ENCODE results near the gene ARID5B.

Gene ARID5B

DNA sequence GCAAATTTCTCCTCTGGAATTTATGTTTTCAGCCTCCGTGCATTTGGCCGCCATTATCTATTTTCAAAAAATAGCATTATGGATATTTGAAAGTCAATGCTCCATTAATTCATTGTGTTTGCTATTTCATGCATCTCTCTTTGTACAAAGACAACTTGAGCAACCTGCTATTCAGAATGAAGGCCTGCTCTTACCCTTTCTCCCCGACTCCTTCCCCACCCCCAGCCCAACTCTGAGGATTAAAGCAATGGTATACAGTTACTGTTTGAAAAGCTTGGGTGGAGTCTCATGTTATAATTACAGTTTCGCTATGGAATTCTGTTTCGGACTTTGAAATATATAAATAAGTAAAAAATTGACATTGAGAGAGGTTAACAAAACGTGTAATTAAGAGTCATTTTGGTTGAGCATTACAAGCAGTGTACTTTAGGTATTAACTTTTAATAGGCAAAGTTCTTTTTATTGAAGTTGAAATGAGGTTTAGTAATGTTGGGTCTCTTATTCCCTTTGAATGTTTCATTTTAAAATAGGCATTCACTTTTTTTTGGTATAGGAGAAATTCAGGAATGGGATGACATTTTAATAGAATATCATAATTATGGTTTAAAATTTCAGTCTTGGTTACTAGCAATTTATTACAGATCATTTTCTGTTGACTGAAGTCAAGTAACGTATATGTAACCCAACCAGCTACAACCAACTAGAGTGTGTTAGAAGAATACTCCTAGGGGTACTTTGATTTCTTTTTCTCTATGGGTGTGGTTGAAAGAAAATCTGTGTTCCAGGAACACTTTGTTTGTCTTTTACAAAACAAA lies 93.1 kb downstream of the ARID5B start:
- Histone ChIP-seq H3K9me3 (ENCODE audit: control insufficient read depth, insufficient read depth, low read depth, low read length) (no peaks in the 10 kb centered on the region), H3K27ac (ENCODE audit: extremely low read depth, low read depth, low read length) (no peak overlapping the region), H3K36me3 (ENCODE audit: control insufficient read depth in 2 of 2, insufficient read depth in 1 of 2, low read length in 2 of 2) (no peaks in the 10 kb centered on the region), H3K4me1 (ENCODE audit: control insufficient read depth, insufficient read depth, low read length) (peaks cover 15% of the 10 kb centered on the region), H3K4me3 (ENCODE audit: low read depth, low read length) (no peak overlapping the region)
- POLR2A ChIA-PET: no interaction called here
- CTCF ChIA-PET: no interaction called here
- TF ChIP-seq, protein P1, sequence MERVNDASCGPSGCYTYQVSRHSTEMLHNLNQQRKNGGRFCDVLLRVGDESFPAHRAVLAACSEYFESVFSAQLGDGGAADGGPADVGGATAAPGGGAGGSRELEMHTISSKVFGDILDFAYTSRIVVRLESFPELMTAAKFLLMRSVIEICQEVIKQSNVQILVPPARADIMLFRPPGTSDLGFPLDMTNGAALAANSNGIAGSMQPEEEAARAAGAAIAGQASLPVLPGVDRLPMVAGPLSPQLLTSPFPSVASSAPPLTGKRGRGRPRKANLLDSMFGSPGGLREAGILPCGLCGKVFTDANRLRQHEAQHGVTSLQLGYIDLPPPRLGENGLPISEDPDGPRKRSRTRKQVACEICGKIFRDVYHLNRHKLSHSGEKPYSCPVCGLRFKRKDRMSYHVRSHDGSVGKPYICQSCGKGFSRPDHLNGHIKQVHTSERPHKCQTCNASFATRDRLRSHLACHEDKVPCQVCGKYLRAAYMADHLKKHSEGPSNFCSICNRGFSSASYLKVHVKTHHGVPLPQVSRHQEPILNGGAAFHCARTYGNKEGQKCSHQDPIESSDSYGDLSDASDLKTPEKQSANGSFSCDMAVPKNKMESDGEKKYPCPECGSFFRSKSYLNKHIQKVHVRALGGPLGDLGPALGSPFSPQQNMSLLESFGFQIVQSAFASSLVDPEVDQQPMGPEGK (tag by site-specific recombination; IDR thresholded peaks at IDR 0.05): 0 out of 2 replicates have a peak, but pooled peaks have one; percentile 16
- TF ChIP-seq ZIC2 (tag by site-specific recombination; IDR thresholded peaks at IDR 0.05) (no peak), SP7 (tag by site-specific recombination; IDR thresholded peaks at IDR 0.05) (peak; percentile 97), ZNF341 (tag by site-specific recombination; IDR thresholded peaks at IDR 0.05; ENCODE audit: low read depth) (0 out of 2 replicates have a peak, but pooled peaks have one; percentile 17), ZNF514 (tag by site-specific recombination; IDR thresholded peaks at IDR 0.05) (no peak)
- TF ChIP-seq, protein P2, sequence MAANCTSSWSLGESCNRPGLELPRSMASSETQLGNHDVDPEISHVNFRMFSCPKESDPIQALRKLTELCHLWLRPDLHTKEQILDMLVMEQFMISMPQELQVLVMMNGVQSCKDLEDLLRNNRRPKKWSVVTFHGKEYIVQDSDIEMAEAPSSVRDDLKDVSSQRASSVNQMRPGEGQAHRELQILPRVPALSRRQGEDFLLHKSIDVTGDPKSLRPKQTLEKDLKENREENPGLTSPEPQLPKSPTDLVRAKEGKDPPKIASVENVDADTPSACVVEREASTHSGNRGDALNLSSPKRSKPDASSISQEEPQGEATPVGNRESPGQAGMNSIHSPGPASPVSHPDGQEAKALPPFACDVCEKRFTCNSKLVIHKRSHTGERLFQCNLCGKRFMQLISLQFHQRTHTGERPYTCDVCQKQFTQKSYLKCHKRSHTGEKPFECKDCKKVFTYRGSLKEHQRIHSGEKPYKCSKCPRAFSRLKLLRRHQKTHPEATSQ (tag by site-specific recombination; IDR thresholded peaks at IDR 0.05): no peak
- TF ChIP-seq, protein P3, sequence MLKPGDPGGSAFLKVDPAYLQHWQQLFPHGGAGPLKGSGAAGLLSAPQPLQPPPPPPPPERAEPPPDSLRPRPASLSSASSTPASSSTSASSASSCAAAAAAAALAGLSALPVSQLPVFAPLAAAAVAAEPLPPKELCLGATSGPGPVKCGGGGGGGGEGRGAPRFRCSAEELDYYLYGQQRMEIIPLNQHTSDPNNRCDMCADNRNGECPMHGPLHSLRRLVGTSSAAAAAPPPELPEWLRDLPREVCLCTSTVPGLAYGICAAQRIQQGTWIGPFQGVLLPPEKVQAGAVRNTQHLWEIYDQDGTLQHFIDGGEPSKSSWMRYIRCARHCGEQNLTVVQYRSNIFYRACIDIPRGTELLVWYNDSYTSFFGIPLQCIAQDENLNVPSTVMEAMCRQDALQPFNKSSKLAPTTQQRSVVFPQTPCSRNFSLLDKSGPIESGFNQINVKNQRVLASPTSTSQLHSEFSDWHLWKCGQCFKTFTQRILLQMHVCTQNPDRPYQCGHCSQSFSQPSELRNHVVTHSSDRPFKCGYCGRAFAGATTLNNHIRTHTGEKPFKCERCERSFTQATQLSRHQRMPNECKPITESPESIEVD (tag by site-specific recombination; IDR thresholded peaks at IDR 0.05): peak; percentile 20; the same call in 1 of the 2 replicates

DNA sequence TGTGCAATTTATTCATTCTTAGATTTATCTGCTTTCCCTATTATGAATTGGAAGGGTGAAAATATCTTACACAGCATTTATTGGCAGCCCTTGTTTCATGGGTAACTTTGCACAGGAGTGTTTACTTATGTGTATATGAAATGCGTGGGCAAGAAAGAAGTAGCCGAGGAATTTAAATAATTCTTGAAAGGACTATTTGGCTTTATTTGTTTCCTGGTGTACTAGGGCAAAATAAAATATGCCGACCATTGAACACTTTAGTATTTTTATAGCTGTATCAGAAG lies 93.7 kb downstream of the ARID5B start:
- Histone ChIP-seq H3K36me3 (ENCODE audit: control insufficient read depth in 2 of 2, insufficient read depth in 1 of 2, low read length in 2 of 2) (peaks cover 0 to 2% of the 10 kb centered on the region in 2 experiments; a peak in 1 of 3 replicates), H3K9me3 (ENCODE audit: control insufficient read depth, insufficient read depth, low read depth, low read length) (no peaks in the 10 kb centered on the region), H3K4me1 (ENCODE audit: control insufficient read depth, insufficient read depth, low read length) (peaks cover 15% of the 10 kb centered on the region), H3K27ac (ENCODE audit: extremely low read depth, low read depth, low read length) (no peak overlapping the region), H3K4me3 (ENCODE audit: low read depth, low read length) (no peak overlapping the region)
- TF ChIP-seq ZNF624 (tag by site-specific recombination; IDR thresholded peaks at IDR 0.05) (no peak), ZNF394 (tag by site-specific recombination; IDR thresholded peaks at IDR 0.05; ENCODE audit: borderline replicate concordance) (no peak), WT1 (tag by site-specific recombination; IDR thresholded peaks at IDR 0.05) (no peak), ZNF169 (tag by site-specific recombination; IDR thresholded peaks at IDR 0.05) (no peak), ZNF350 (tag by site-specific recombination; IDR thresholded peaks at IDR 0.05) (no peak), IKZF3 (tag by site-specific recombination; IDR thresholded peaks at IDR 0.05) (no peak), ZNF426 (tag by site-specific recombination; IDR thresholded peaks at IDR 0.05) (no peak), ZNF221 (tag by site-specific recombination; IDR thresholded peaks at IDR 0.05; ENCODE audit: borderline replicate concordance) (no peak), ZNF132 (tag by site-specific recombination; IDR thresholded peaks at IDR 0.05; ENCODE audit: borderline replicate concordance) (no peak), ZNF423 (tag by site-specific recombination; IDR thresholded peaks at IDR 0.05) (no peak), ZNF311 (tag by site-specific recombination; IDR thresholded peaks at IDR 0.05; ENCODE audit: borderline replicate concordance) (no peak), ZNF157 (tag by site-specific recombination; IDR thresholded peaks at IDR 0.05) (no peak), ZNF335 (tag by site-specific recombination; conservative IDR thresholded peaks at IDR 0.05) (no peak), ZNF2 (tag by site-specific recombination; IDR thresholded peaks at IDR 0.05) (no peak)
- TF ChIP-seq, protein P4, sequence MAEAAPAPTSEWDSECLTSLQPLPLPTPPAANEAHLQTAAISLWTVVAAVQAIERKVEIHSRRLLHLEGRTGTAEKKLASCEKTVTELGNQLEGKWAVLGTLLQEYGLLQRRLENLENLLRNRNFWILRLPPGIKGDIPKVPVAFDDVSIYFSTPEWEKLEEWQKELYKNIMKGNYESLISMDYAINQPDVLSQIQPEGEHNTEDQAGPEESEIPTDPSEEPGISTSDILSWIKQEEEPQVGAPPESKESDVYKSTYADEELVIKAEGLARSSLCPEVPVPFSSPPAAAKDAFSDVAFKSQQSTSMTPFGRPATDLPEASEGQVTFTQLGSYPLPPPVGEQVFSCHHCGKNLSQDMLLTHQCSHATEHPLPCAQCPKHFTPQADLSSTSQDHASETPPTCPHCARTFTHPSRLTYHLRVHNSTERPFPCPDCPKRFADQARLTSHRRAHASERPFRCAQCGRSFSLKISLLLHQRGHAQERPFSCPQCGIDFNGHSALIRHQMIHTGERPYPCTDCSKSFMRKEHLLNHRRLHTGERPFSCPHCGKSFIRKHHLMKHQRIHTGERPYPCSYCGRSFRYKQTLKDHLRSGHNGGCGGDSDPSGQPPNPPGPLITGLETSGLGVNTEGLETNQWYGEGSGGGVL (tag by site-specific recombination; IDR thresholded peaks at IDR 0.05): no peak
- TF ChIP-seq, protein P5, sequence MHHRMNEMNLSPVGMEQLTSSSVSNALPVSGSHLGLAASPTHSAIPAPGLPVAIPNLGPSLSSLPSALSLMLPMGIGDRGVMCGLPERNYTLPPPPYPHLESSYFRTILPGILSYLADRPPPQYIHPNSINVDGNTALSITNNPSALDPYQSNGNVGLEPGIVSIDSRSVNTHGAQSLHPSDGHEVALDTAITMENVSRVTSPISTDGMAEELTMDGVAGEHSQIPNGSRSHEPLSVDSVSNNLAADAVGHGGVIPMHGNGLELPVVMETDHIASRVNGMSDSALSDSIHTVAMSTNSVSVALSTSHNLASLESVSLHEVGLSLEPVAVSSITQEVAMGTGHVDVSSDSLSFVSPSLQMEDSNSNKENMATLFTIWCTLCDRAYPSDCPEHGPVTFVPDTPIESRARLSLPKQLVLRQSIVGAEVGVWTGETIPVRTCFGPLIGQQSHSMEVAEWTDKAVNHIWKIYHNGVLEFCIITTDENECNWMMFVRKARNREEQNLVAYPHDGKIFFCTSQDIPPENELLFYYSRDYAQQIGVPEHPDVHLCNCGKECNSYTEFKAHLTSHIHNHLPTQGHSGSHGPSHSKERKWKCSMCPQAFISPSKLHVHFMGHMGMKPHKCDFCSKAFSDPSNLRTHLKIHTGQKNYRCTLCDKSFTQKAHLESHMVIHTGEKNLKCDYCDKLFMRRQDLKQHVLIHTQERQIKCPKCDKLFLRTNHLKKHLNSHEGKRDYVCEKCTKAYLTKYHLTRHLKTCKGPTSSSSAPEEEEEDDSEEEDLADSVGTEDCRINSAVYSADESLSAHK (tag by site-specific recombination; IDR thresholded peaks at IDR 0.05): no peak
- POLR2A ChIA-PET: no interaction called here
- CTCF ChIA-PET: no interaction called here

Data from HEK293 (cell line).